GM19395 (cell line): ENCODE results near the gene TRAPPC5.
"Not testable (repeated sequence)": the region's sequence is repeated elsewhere in the genome, so short reads cannot be mapped to it uniquely, and the experiment has no call there.

Experiments
- ATAC-seq: cut with Tn5 transposase; IDR thresholded peaks from one replicate; pipeline ENCODE4 v1.9.1; 2021; ENCODE audit warnings: mild to moderate bottlenecking, moderate library complexity; ENCODE audit not compliant: unreplicated experiment

TRAPPC5 gene

GRCh38 chr19:7680606-7681339 is at the start of gene TRAPPC5:
Gene TRAPPC5 (plus strand): TSS chr19:7680833. CDS start chr19:7682254, 1,421 bp downstream.
- peak; percentile 48 for ATAC-seq

GRCh38 chr19:7631577-7631976 is 49.1 kb upstream of the TRAPPC5 start:
- no peak for ATAC-seq

- ATAC-seq = no peak
These were observed 48.1 kb upstream of the TRAPPC5 start for GRCh38 chr19:7632340-7633203.

GRCh38 chr19:7633698-7634097 is 46.9 kb upstream of the TRAPPC5 start, which contains the start of gene PCP2:
Gene PCP2 (minus strand): TSS chr19:7633719. CDS start chr19:7633457, 262 bp downstream.
- ATAC-seq = no peak

GRCh38 chr19:7635670-7636069 is 45.0 kb upstream of the TRAPPC5 start:
- no peak for ATAC-seq

GRCh38 chr19:7636317-7636690 is 44.3 kb upstream of the TRAPPC5 start:
- ATAC-seq = no peak

GRCh38 chr19:7636691-7637373 is 43.8 kb upstream of the TRAPPC5 start, which contains the start of gene STXBP2:
Gene STXBP2 (plus strand): TSS chr19:7637110. CDS start chr19:7637150, 40 bp downstream.
- ATAC-seq = no peak

- ATAC-seq = no peak
These were observed 43.0 kb upstream of the TRAPPC5 start for GRCh38 chr19:7637374-7638256.

- no peak for ATAC-seq
These were observed 41.7 kb upstream of the TRAPPC5 start for GRCh38 chr19:7638802-7639465.

- ATAC-seq = no peak
These were observed 40.7 kb upstream of the TRAPPC5 start for GRCh38 chr19:7639863-7640348.

- no peak for ATAC-seq
These were observed 39.8 kb upstream of the TRAPPC5 start for GRCh38 chr19:7640803-7641202.

GRCh38 chr19:7641290-7642276 is 39.0 kb upstream of the TRAPPC5 start:
- ATAC-seq = no peak

GRCh38 chr19:7642295-7643030 is 38.2 kb upstream of the TRAPPC5 start:
- ATAC-seq = no peak

GRCh38 chr19:7643031-7643415 is 37.6 kb upstream of the TRAPPC5 start:
- ATAC-seq = no peak

- not testable (repeated sequence) for ATAC-seq
These were observed 36.7 kb upstream of the TRAPPC5 start for GRCh38 chr19:7643629-7644549.

- no peak for ATAC-seq
These were observed 36.1 kb upstream of the TRAPPC5 start for GRCh38 chr19:7644550-7644877.

- ATAC-seq = no peak
These were observed 35.5 kb upstream of the TRAPPC5 start for GRCh38 chr19:7645163-7645562.
